ENCODE results near the gene HAND2.

DNA sequence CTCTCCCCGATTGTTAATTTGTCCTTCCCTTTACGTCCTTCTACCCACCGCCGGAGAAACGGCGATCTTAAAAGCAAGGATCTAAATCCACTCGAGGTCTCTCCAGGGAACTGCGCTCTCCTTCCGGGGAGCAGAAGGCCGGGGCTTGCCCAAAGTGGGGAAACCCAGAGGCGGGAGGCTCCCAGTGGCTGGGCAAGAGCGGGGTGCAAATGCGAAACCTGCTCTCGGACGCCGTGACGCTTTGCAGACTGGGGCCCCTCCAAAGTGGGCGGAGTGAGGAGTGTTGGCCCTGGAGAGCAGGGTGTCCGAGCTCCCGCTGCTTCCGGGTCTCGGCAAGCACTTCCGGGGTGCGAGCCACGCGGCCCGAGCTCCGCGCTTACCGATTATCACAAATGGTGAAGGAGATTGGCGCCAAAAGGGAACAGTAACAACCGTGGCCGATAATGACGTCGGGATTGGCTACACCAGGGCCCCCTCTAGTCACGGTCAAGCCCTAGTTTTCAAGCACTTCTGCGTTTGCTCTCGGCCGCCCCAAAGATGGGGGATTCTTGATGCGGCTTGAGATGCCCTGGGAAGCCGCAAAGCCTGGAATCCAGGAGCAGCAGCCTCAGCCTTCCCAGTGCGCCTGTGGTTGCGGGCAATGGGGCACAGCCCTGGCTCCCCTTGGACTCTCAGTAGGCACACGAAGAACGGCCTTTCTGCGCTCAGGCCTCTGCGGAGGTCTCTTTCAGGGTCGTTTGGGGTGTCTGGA, 29.0 kb downstream of the HAND2 start:
- TF ChIP-seq, protein P1, sequence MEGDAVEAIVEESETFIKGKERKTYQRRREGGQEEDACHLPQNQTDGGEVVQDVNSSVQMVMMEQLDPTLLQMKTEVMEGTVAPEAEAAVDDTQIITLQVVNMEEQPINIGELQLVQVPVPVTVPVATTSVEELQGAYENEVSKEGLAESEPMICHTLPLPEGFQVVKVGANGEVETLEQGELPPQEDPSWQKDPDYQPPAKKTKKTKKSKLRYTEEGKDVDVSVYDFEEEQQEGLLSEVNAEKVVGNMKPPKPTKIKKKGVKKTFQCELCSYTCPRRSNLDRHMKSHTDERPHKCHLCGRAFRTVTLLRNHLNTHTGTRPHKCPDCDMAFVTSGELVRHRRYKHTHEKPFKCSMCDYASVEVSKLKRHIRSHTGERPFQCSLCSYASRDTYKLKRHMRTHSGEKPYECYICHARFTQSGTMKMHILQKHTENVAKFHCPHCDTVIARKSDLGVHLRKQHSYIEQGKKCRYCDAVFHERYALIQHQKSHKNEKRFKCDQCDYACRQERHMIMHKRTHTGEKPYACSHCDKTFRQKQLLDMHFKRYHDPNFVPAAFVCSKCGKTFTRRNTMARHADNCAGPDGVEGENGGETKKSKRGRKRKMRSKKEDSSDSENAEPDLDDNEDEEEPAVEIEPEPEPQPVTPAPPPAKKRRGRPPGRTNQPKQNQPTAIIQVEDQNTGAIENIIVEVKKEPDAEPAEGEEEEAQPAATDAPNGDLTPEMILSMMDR (IDR thresholded peaks at IDR 0.05), result no peak
- TF ChIP-seq REST (IDR thresholded peaks at IDR 0.05; ENCODE audit: insufficient read depth in 1 of 2, low read depth in 2 of 2, low read length in 1 of 2) (no peak), TCF7L2 (IDR thresholded peaks at IDR 0.05; ENCODE audit: low read depth, low read length) (no peak), POLR2AphosphoS5 (IDR thresholded peaks at IDR 0.05; ENCODE audit: low read depth, low read length) (no peak)
